ENCODE data around the gene G6PD. TPM values are rescaled to one million over a fixed set of nuclear protein-coding genes. Genes with fewer than 3 reads are reported as not detected.
"Not testable (repeated sequence)": the region's sequence is repeated elsewhere in the genome, so short reads cannot be mapped to it uniquely, and the experiment has no call there.

G6PD gene
- total RNA-seq, 1 donor from 2014 or later, result 84.4 TPM

- no peak overlapping the region for H3K4me3 Mint-ChIP-seq
- DNase-seq (ENCODE audit: low read depth, low spot score), result no peak
- no peaks in the 10 kb centered on the region for H3K9me3 Mint-ChIP-seq
- H3K27ac Mint-ChIP-seq (ENCODE audit: unreplicated experiment), result no peak overlapping the region
- TF ChIP-seq CTCF (conservative IDR thresholded peaks at IDR 0.05), result no peak
- H3K27me3 Mint-ChIP-seq (ENCODE audit: low read depth), result no peaks in the 10 kb centered on the region
- peaks cover 5% of the 10 kb centered on the region for H3K4me1 Mint-ChIP-seq
- no peaks in the 10 kb centered on the region for H3K36me3 Mint-ChIP-seq (ENCODE audit: low read depth)
These were observed 44.5 kb downstream of the G6PD start for GRCh38 chrX:154502098-154502497.

- H3K4me1 Mint-ChIP-seq; DNase-seq (ENCODE audit: low read depth, low spot score); H3K27me3 Mint-ChIP-seq (ENCODE audit: low read depth); H3K9me3 Mint-ChIP-seq; H3K36me3 Mint-ChIP-seq (ENCODE audit: low read depth); H3K27ac Mint-ChIP-seq (ENCODE audit: unreplicated experiment); H3K4me3 Mint-ChIP-seq: not testable (repeated sequence)
These were observed 45.2 kb downstream of the G6PD start for GRCh38 chrX:154501423-154501822.

- not testable (repeated sequence) for H3K27ac Mint-ChIP-seq (ENCODE audit: unreplicated experiment); H3K4me1 Mint-ChIP-seq; H3K27me3 Mint-ChIP-seq (ENCODE audit: low read depth); H3K4me3 Mint-ChIP-seq; H3K36me3 Mint-ChIP-seq (ENCODE audit: low read depth); DNase-seq (ENCODE audit: low read depth, low spot score); H3K9me3 Mint-ChIP-seq
These were observed 50.0 kb downstream of the G6PD start for GRCh38 chrX:154496591-154497137.

GRCh38 chrX:154495472-154495922, 51.1 kb downstream of the G6PD start:
- no peak for DNase-seq (ENCODE audit: low read depth, low spot score)
- H3K27ac Mint-ChIP-seq (ENCODE audit: unreplicated experiment), result no peak overlapping the region
- no peaks in the 10 kb centered on the region for H3K36me3 Mint-ChIP-seq (ENCODE audit: low read depth)
- H3K4me3 Mint-ChIP-seq, result no peak overlapping the region
- H3K4me1 Mint-ChIP-seq, result peaks cover 5% of the 10 kb centered on the region
- no peaks in the 10 kb centered on the region for H3K9me3 Mint-ChIP-seq
- no peaks in the 10 kb centered on the region for H3K27me3 Mint-ChIP-seq (ENCODE audit: low read depth)
- no peak for TF ChIP-seq CTCF (conservative IDR thresholded peaks at IDR 0.05)

- DNase-seq (ENCODE audit: low read depth, low spot score), result no peak
- Mint-ChIP-seq H3K4me3 (no peak overlapping the region), H3K36me3 (ENCODE audit: low read depth) (no peaks in the 10 kb centered on the region), H3K9me3 (no peaks in the 10 kb centered on the region), H3K27ac (ENCODE audit: unreplicated experiment) (no peak overlapping the region), H3K4me1 (peaks cover 8% of the 10 kb centered on the region), H3K27me3 (ENCODE audit: low read depth) (no peaks in the 10 kb centered on the region)
- no peak for TF ChIP-seq CTCF (conservative IDR thresholded peaks at IDR 0.05)
These were observed 51.9 kb downstream of the G6PD start for GRCh38 chrX:154494715-154495114.

GRCh38 chrX:154490414-154491083, 56.1 kb downstream of the G6PD start, which contains the start of gene SLC10A3:
Gene SLC10A3, minus strand, starts transcription at chrX:154490629. Its CDS starts 1,689 bp downstream, at chrX:154488940.
- TF ChIP-seq CTCF (conservative IDR thresholded peaks at IDR 0.05), result no peak
- Mint-ChIP-seq H3K4me1 (peaks cover 6% of the 10 kb centered on the region), H3K36me3 (ENCODE audit: low read depth) (peaks cover 5% of the 10 kb centered on the region)

More at GRCh38 chrX:154490414-154491083, 56.1 kb downstream of the G6PD start, which contains the start of gene SLC10A3:
- H3K4me3 Mint-ChIP-seq, result peak within 1 kb of the TSS; percentile 91
- no peaks in the 10 kb centered on the region for H3K9me3 Mint-ChIP-seq
- H3K27me3 Mint-ChIP-seq (ENCODE audit: low read depth), result no peaks in the 10 kb centered on the region
- peak within 1 kb of the TSS; percentile 91 for H3K27ac Mint-ChIP-seq (ENCODE audit: unreplicated experiment)
- peak; percentile 75 for DNase-seq (ENCODE audit: low read depth, low spot score)

All from neural crest cell (in vitro differentiated cells).